OCI-LY3 (cell line): ENCODE results near the gene COL1A2.

Experiments used
- H2AFZ ChIP-seq: fragments of 200-600, 300-600 bp; shearing (Covaris generic); 2 replicates; pipeline ENCODE4 v1.6.0; 2014; ENCODE audit warnings: antibody characterized with exemption, low read depth, low read length
- H3K27ac ChIP-seq: fragments of 200-600, 300-600 bp; sonication (generic); 2 replicates; pipeline ENCODE4 v1.5.1; 2014; ENCODE audit warnings: mild to moderate bottlenecking, low read length, moderate library complexity, mixed read lengths
- H3K27me3 ChIP-seq: fragments of 200-600, 300-600 bp; sonication (generic); 2 replicates; pipeline ENCODE4 v1.6.1; 2014; ENCODE audit warnings: low read depth, low read length, mixed read lengths
- H3K36me3 ChIP-seq: fragments of 200-600, 300-600 bp; sonication (generic); replicated peaks from 2 replicates; pipeline ENCODE3; 2014; ENCODE audit warnings: low read depth, low read length, mixed read lengths
- H3K4me1 ChIP-seq: fragments of 300-600, 200-600 bp; sonication (generic); 2 replicates; pipeline ENCODE4 v1.6.1; 2014; ENCODE audit warnings: low read length, mixed read lengths
- H3K4me2 ChIP-seq: fragments of 200-600, 300-600 bp; sonication (generic); 2 replicates; pipeline ENCODE4 v1.6.1; 2014; ENCODE audit warnings: low read length, mixed read lengths
- H3K4me3 ChIP-seq: fragments of 300-600, 200-600 bp; sonication (generic); 2 replicates; pipeline ENCODE4 v1.5.1; 2014; ENCODE audit warnings: antibody characterized with exemption, mild to moderate bottlenecking, low read length, moderate library complexity
- H3K79me2 ChIP-seq: fragments of 300-600, 200-600 bp; shearing (Covaris generic); 2 replicates; pipeline ENCODE4 v1.6.1; 2014; ENCODE audit warnings: mild to moderate bottlenecking, low read length, mixed read lengths
- H3K9ac ChIP-seq: fragments of 300-600, 200-600 bp; shearing (Covaris generic); 2 replicates; pipeline ENCODE4 v1.6.0; 2014; ENCODE audit warnings: mild to moderate bottlenecking, low read length, moderate library complexity
- H3K9me3 ChIP-seq: fragments of 200-600, 300-600 bp; shearing (Covaris generic); 2 replicates; pipeline ENCODE4 v1.6.1; 2014; ENCODE audit warnings: low read length, mixed read lengths; ENCODE audit not compliant: insufficient read depth
- H4K20me1 ChIP-seq: fragments of 200-600, 300-600 bp; sonication (generic); 2 replicates; pipeline ENCODE4 v1.6.1; 2016; ENCODE audit warnings: low read length, mixed read lengths; ENCODE audit not compliant: insufficient read depth
- CTCF ChIP-seq: fragments of 200-600, 300-600 bp; sonication (generic); IDR thresholded peaks from 2 replicates; pipeline ENCODE4 v1.5.1; 2014; ENCODE audit warnings: antibody characterized with exemption, low read length, low read depth
- EZH2phosphoT487 ChIP-seq: fragments of 200-600 bp; shearing (Covaris generic); IDR thresholded peaks from 2 replicates; pipeline ENCODE4 v1.6.1; 2018; ENCODE audit warnings: antibody characterized with exemption, mixed run types, low read depth

Gene COL1A2

GRCh38 chr7:94452239-94452638 lies 57.5 kb downstream of the COL1A2 start:
- H3K4me3 ChIP-seq: no peak overlapping the region
- H3K9ac ChIP-seq: no peak overlapping the region
- H2AFZ ChIP-seq: no peak overlapping the region
- H3K79me2 ChIP-seq: no peaks in the 10 kb centered on the region
- no peaks in the 10 kb centered on the region for H3K36me3 ChIP-seq
- H3K27me3 ChIP-seq: no peaks in the 10 kb centered on the region
- H3K4me1 ChIP-seq: peaks cover 8% of the 10 kb centered on the region
- H3K27ac ChIP-seq: no peak overlapping the region
- TF ChIP-seq EZH2phosphoT487: no peak
- TF ChIP-seq CTCF: no peak
- H3K9me3 ChIP-seq: no peaks in the 10 kb centered on the region
- H4K20me1 ChIP-seq: no peaks in the 10 kb centered on the region
- no peak overlapping the region for H3K4me2 ChIP-seq

DNA sequence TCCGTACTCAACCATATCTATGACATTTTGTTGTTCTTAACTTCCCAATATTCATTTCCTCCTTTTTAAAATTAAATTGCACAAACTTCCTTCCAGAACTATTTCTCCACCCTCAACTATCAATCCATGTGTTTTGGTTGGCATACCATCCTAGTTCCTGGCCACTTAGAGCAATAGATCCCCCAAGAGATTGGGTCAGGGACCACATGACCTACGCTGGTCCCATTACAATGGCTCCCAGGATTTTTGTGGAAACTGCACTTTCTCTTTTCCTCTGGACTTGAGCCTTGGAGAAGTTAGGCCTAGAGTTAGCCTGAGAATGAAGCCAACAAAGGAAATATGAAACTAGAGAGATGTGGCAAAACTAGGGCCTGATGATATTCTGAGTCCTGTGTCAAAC lies 59.2 kb downstream of the COL1A2 start:
- H3K36me3 ChIP-seq: no peaks in the 10 kb centered on the region
- no peaks in the 10 kb centered on the region for H3K79me2 ChIP-seq
- H3K9me3 ChIP-seq: no peaks in the 10 kb centered on the region
- no peak overlapping the region for H3K4me2 ChIP-seq
- H3K9ac ChIP-seq: no peak overlapping the region
- H3K27me3 ChIP-seq: no peaks in the 10 kb centered on the region
- no peaks in the 10 kb centered on the region for H4K20me1 ChIP-seq
- no peak overlapping the region for H3K4me3 ChIP-seq
- TF ChIP-seq CTCF (no peak), EZH2phosphoT487 (no peak)
- no peak overlapping the region for H3K27ac ChIP-seq
- peaks cover 8% of the 10 kb centered on the region for H3K4me1 ChIP-seq
- no peak overlapping the region for H2AFZ ChIP-seq

GRCh38 chr7:94458041-94458440 lies 63.3 kb downstream of the COL1A2 start:
- no peaks in the 10 kb centered on the region for H3K79me2 ChIP-seq

GRCh38 chr7:94466516-94466915 lies 71.8 kb downstream of the COL1A2 start:
- Histone ChIP-seq H3K9ac (no peak overlapping the region), H3K9me3 (0 out of 2 replicates have a peak, but pooled peaks cover 4% of the 10 kb centered on the region), H4K20me1 (no peaks in the 10 kb centered on the region), H3K4me3 (no peak overlapping the region), H3K79me2 (no peaks in the 10 kb centered on the region), H3K4me1 (peaks cover 7% of the 10 kb centered on the region), H3K27me3 (no peaks in the 10 kb centered on the region), H3K36me3 (no peaks in the 10 kb centered on the region), H2AFZ (no peak overlapping the region), H3K27ac (no peak overlapping the region), H3K4me2 (no peak overlapping the region)
- TF ChIP-seq EZH2phosphoT487 (no peak), CTCF (no peak)

More at GRCh38 chr7:94458041-94458440, 63.3 kb downstream of the COL1A2 start:
- H3K9ac ChIP-seq: no peak overlapping the region
- no peaks in the 10 kb centered on the region for H3K36me3 ChIP-seq
- H3K4me1 ChIP-seq: peaks cover 6% of the 10 kb centered on the region
- no peaks in the 10 kb centered on the region for H3K27me3 ChIP-seq
- H3K27ac ChIP-seq: no peak overlapping the region
- no peak overlapping the region for H3K4me2 ChIP-seq
- no peaks in the 10 kb centered on the region for H4K20me1 ChIP-seq
- no peak overlapping the region for H3K4me3 ChIP-seq
- no peak for TF ChIP-seq EZH2phosphoT487
- no peak for TF ChIP-seq CTCF
- H2AFZ ChIP-seq: no peak overlapping the region
- no peaks in the 10 kb centered on the region for H3K9me3 ChIP-seq
